Suppressor macrophage treated with lipopolysaccharide for 1 hour (primary cell): ENCODE data around the gene MYO10.

ENCODE experiments used
- DNase-seq, 3 donors: peaks; one replicate each; pipeline ENCODE4 v3.0.0-alpha.2; 2020 to 2022

The MYO10 gene

DNA sequence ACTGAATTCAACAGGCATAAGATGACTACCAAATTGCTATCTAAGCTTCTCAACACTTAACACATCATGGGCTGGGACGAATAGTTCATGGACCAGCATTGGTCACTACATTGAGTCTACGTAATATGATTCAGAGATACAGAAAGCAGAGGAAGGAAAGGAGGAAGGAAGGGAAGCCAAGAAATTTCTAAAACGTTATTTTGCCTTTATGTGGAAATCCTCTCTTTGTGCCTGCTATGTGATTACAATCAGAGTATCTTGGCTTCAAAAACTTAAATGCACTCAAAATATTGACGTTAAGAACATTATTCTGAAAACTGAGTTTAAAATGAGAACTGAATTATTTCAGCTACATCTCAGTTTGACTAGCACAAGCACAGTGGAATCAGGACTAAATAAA, 231.1 kb downstream of the MYO10 start:
- no peak for DNase-seq

DNA sequence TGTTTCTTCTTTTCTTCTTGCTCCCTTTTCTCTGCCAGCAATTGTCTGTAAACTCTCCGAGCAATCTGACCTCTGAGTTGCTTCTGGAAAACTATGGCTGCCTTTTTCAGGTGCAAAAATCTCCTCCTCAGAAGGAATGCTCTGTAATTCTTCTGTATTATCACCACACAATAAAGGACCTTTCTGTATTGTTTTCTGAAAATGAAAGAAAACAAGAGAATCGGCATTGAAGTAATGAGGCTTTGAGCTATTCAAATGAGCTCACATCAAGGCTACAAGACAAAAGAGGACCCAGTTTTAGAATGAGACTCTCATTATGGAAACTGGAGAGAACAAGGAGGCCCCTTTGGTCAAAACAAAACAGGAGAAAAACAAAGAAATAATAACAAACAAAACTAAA, 233.1 kb downstream of the MYO10 start:
- DNase-seq: no peak

DNA sequence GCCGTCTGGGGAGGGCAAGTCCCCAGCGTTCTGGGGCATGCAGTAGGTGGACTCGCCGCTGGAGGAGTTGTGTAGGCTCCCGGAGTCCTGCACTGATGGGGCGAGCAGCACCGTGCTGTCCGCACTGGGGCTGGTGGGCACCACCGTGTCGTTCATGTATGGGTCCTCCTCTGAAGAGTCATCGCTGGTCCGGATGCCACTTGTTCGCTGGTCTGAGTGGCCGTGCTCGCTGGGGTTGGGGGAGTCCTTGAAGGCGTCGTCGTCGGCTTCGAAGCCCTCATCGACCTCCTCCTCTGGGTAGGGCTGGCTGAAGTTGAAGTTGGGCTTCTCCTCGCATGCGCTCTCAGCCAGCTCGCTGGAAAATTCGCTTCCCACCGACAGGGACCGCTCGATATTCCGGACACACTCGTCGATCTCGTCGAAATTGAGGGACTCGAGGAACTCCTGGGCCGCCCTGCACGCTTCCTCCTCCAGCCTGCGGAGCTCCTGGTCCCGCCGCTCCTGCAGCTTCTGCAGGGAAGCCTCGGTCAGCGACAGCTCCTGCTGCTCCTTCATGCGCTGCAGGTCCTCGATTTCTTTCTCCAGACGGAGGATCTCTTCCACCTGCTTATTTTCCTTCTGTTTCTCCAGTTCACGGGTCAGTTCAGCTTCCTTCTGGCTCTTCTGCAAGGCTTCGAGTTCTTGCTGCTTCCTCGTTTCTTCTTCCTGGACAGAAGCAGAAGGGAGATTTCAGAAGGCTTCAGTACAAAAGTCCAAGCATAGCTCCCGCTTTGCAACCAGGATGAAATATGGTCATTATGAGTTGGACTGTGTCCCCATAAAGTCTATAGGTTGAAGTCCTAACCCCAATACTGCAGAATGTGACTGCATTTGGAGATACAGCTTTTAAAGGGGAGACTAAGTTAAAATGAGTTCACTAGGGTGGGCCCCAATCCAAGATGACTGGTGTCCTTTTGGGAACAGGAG, 234.7 kb downstream of the MYO10 start:
- DNase-seq: no peak

DNA sequence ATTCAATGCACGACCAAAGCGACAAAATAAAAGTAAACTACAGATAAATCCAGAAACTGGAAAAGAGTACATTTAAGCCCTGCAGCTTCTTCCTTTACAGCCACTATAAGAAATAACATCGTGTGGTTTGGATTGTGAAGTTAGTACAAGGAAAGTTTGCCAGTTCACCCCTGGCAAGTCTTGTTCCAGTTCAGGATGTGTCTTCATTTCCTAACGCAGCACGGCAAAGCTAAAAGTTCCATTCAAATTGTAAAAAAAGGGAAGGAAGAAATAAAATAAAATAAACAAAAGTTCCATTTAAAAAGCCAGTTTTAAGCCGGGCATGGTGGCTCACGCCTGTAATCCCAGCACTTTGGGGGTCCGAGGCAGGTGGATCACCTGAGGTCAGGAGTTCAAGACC, 236.0 kb downstream of the MYO10 start:
- no peak for DNase-seq

DNA sequence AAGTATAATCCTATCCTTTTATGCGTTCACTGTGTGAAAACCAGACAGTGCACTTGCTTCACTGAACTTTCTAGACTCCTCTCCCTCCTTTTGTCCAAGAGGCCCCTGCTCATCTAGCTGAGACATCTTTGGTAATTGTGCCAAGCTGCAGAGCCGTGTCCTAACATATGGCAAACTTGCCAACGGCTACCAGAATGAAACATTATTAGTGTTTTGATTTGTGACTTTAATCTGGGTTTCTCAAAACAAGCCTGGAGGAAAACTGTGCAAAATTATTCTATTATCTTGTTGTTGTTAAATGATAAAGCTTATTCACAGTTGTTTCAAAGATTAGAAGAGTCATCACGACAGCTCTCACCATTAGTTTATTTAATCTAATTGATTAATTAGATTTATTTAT, 240.3 kb downstream of the MYO10 start:
- no peak for DNase-seq

DNA sequence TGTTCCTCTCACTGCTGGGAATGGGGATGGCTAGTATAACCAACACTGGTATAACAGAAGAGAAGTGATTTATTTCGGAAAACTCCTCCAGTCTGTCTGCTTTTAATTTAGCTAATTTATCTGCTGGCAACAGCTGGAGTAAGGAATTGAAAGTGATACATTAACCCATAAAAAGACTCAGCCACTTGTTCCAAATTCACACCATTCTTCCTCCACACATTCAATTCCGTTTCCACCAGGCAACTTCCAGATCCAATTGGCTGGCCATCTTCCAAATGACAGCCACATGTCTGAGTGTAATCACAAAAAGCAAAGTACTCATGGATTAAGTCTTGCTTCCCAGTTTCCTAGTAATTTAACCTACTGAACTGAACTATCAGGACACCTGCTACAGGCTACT, 242.2 kb downstream of the MYO10 start:
- DNase-seq: no peak

DNA sequence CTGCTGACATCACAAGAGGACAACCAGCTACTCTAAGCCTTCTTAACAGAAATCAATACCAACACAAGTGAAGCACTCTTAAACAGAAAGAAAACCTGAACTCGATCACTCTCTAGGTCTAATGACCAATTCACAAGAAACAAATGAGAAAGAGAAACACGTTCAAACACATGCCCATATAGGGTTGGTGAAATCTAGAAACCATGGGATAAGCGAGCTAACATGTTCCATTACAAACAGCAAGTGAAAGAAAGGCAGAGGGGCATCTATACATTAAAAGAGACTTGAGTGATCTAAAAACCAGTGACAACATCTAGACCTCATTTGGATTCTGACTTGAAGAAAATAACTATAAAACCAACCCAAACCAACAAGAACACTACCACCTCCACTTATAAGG, 244.4 kb downstream of the MYO10 start:
- no peak for DNase-seq

DNA sequence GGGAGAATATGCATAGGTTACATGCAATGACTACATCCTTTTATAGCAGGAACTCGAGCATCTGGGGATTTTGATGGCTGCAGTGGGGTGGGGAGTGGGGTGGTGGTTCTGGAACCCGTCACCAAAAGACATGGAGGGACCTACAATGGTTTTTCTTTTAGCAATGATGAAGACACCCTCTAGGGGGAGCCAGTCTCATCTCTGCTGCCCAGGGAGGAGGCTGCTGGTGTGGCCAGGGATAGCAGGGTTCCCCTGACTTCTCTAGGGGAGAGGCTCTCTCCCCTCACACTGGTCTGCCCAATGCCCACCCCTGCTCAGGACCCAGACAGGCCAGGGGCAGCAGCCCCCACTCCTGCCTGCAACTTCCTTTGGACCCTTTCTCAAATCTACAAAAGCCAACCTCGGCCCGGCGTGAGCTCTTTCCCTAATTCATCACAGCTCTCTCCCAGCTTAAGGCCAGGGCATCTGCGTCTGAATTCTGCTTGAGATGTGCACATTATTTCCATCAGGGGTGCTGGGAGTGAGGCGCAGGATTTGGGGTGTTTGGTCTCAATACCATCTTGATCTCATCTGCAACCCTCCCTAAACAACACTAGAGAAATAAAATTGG, 245.7 kb downstream of the MYO10 start:
- peak; percentile 50 to 64 (median 52) for DNase-seq

DNA sequence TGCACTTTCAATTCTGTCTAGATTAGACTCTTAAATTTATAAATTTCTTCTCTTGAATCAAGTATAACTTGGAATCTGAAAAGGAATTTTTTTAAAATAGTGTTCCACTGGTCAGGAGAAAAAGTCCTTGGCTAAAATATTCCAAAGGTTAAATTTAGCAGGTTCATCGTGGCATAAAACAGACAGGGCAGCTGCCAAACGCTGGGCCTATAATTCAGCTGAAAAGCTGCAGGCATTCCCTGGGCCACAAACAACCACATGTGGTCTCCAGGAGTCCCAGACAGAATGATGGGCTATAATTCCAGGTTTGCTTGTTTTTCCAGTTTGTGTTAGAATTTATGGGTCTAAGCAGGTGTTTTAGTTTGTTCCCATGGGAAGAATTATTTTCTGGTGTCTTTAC, 248.2 kb downstream of the MYO10 start:
- no peak for DNase-seq

DNA sequence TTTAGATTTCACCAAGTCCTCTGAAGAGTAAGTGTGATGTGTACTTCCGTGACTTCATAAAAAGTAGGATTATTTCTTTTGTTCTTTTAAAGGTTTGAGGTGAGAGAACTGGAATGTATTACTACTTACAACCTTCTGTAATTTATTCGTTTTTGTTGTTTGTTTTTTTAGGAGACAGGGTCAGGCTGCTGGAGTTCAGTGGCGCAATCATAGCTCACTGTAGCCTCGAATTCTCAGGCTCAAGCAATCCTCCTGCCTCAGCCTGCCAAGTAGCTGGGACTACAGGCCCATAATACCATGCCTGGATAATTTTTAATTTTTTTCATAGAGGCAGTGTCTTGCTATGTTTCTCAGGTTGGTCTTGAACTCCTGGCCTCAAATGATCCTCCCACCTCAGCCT, 251.0 kb downstream of the MYO10 start:
- no peak for DNase-seq

DNA sequence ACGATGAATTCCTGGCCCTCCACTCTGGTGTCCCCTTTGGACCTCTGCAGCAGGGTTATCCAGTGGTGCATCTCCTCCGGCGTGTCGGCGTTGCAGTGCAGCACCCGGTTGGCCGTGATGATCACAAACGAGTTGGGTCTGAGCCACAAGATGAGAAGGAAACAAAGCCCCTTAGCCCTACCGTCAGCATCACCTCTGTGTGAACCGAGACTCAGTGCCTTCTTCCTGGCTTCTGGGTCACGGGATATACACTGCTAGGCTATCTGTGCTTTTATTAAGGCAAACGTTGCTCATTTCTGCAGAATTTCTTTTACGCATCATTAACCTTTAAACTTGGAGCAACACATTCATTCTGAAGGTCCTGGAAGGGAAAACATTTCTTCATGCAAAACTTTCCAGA, 254.2 kb downstream of the MYO10 start:
- no peak for DNase-seq

DNA sequence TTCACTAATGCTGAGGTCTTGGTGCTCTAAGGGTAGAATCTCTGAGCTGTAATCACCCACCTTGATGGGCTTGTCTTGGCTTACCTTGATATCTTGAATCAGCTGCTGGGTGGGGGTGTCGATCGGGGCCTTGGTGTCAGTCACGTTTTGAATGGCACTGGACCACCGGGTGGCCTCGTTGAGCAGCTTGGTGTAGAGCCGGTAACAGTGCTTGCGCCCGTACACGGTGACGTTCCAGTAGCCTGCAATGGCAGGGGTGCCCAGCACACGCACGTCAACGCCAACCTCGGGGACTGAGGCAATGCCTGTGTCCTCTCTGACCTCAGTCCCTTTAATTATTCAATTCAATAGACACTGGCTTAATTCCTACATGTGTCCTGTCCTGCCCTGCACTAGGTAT, 256.2 kb downstream of the MYO10 start:
- DNase-seq: no peak

DNA sequence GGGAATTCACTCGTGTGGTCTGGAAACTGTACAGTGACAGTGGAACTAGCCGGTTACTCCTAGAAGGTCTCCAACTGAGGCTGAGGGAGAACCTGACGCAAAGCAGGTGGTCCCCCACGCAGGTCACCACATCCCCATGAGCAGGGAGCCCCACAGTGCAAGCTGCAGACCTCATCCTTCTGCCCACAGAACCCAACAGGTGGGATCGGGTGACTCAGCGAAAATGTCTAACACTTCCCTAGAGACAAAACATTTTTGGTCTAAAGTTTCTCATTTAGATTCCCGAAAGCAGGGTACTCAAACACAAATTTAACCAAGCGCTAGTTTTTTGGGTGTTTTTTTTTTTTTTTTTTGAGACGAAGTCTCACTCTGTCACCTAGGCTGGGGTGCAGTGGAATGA, 256.9 kb downstream of the MYO10 start:
- DNase-seq: no peak

DNA sequence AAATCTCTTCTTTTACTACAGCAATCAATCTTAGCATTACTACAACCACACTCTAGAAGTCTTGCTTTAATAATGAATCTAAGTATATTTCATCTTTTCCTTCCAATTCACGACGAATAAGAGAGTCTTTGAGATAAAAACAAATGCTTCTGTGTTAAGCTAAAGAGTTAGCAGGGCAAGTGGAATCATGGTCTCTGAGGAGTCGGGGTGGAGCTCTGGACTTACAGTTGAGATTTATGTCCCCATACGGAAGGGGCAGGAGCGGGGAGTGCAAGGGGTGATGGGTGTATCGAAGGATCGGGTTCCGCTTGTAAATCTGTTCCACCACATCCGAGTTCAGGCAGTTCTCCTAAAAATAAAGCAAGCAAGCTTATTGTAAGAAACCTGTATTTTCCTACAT, 260.3 kb downstream of the MYO10 start:
- DNase-seq: no peak

DNA sequence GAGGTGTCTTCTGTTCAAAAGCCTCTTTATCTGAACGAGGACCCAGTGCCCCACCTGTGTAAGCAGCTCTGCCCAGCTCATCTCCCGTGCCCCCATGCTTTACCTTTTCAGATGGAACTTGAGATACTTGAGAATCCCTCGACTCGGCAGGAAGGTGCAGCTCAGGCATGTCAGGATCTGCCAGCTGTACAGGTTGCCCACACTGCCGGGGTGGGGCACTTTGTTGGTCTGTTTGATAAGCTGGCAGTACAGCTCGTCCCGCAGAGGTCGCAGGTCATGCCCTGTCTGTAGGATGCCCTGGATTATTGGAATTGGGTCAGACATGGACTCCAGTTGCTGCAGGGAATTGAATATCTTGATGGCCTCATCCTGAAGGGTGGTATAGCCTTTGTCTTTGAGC, 261.3 kb downstream of the MYO10 start:
- DNase-seq: no peak

DNA sequence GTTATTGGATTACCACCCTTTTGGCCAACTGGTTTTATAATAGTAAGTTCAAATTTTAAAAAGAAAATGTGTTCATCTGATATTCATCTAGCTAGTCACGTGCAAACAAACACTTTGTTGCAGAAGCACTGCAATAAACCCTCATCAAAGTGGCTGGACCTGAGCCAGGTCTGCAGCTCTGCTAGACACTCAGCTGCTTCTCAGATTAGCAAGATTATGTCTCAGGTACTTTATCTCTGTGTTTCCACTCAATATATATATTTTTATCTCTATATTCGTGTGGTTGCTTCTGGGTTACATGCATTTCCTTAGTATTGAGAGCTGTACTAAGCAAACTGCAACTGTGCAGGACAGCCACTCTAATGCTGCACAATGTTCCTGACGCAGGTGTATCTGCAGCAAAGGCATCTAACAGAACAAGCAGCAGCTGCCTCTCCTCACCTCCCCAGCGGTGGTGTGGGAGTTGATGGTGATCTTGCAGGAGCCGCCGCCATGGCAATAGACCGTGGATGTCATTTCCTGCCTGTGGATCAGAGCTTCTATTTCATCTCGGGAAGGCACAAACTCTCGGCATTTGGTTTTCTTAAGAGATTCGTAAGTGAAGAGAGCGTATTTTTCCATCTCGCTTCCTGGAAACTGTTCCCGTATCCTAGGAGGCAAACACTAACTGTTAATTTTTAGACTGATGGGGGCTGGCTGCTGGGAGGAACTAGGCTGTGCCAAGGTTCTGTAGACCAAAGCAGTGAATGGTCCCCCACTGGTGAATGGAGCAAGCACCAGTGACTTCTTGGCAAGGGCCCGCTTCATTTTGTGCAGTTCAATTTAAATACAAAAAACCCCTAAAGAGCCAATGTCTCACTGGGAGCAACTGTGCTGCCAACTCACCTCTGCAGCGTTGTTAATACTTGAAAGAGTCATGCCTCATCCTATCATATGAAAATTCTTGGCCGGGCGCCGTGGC, 262.6 kb downstream of the MYO10 start:
- DNase-seq: no peak

DNA sequence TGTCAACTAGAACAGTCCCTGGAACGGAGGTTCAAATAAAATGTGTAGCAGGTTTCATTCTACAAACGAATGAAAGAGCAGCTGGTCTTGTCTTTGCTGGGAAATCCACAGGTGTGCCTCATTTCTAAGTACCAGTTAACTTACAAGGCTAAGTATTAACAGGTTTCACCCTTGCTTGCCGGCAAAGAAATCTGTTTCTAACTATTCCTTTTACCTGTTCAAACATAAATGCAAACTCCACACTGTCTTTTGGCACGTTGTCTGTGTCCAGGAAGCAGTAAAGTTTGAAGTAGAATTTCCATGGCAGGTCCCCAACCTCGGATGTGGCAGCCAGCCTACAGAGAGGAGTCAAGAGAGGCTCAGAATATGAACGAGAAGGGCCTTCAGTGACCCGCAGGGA, 264.9 kb downstream of the MYO10 start:
- no peak for DNase-seq

DNA sequence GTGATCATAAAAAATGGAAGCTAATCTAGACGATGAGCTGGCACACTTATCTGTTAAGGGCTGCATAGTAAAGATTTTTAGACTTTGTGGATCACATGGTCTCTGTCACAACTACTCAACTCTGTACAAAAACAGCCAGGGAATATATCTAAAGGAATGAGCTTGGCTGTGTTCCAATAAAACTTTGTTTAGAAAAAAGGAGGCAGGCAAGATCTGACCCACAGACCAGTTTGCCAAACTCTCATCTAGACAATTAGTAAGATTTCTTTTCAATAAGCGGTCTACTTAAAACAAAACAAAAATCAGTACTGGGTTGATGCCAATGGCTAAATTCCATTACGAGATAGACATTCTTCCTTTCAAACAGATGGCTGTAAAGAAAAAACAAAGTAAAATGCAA, 266.3 kb downstream of the MYO10 start:
- no peak for DNase-seq

DNA sequence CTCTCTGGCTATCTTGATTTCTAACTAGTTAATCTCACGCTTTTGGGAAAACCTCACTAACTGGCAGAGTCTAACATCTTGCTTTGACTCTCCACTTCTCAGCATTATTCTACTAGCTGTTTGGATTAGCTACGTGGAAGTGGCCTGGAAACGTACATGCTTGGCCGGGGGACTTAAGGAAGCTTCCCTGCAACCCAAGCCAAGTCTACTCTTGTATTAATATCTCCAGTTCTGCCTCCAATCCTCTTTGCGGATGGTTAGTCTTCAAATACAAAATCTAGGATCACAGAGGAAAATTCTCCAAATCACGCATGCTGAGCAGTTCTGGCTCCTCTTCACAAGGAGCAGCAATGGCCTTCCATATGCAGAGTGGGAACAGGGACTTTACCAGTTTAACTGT, 267.5 kb downstream of the MYO10 start:
- no peak for DNase-seq

DNA sequence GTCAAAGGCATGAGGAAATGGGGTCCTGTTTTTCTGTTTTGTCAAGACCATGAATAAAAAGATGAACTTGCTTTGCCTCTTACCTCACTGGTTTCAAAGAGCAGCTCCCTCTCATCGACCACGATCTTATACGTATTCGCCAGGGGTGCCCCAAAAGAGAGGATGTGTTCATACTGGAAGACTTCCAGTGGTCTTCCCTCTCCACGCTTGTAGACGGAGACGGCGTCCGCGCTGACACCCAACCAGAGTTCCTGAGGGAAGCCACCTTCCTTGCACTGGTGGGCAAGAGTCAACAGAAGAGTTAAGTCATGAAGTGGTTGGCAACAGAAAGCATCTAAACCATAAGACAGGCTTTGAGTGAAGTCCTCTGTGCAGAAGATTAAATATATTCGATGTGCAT, 267.9 kb downstream of the MYO10 start:
- no peak for DNase-seq

DNA sequence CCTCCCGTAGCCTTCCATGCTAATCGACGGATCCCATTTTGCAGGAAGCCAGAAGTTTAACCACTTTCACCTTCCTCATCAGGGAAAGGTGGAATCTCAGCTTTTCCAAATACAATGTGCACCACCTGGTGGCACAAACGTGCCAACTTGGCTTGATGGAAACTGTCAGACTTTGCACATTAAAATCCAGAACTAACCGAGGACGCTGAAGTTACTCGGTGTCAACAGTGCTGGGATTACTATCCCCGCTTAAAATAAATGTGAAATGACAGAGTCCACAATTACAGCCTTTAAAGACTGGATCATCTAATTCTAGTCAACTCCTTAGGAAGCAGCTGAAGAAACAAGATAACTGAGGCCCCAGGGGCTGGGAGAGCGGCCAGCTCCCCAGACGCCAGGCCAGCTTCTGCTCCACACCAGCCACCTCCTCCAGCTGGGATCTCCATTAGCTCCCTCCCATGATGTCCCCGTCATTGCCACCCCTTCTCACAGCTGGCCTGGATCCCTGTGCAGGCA, 269.1 kb downstream of the MYO10 start:
- peak; percentile 24 to 42 (median 35) for DNase-seq

DNA sequence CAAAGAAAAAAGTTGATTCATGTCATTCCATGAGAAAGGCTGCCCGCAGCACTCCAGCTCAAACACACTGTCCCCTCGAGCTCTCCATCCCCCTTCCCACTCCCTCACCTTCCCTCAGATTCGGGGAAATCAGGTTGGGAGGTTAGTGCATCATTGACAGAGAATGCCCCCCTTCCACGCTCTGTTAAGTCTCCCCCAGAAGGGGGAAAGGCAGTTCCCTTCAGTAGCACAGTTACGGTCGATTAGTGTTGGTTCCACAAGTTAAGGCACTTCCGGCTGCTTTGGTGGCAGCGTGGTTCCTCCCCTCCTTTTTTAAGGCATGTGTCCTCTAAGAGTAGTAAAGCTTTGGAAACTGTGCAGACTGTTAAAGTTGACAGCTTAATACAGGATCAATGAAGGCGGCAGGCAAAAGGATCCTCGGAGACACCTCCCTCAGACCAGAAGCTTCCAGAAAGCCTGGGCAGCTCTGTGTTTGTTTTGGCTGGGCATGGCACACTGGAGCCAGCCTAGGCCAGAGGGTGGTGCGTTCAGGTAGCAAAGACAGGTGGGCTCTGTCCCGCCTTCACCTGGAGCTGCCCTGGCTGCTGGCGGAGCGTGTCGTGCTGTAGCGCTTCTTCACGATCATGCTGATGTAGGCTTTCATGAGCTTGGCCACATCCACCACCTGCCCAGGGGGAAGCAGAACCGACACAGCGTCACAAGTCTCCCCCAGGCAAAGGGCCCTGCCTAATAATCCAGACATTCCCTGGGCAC, 269.8 kb downstream of the MYO10 start:
- DNase-seq: no peak
